Liver (tissue), 3 donors: ENCODE data around the gene KCNC4.

Experiments
- EGR1 ChIP-seq, 2 donors: IDR thresholded peaks; 2 replicates each; pipeline ENCODE4 v1.6.1; 2016 to 2018; ENCODE audit warnings: antibody characterized with exemption in 2 of 2, low read depth in 2 of 2
- GABPA ChIP-seq, 2 donors: IDR thresholded peaks in 1 of 2; conservative IDR thresholded peaks in 1 of 2; 2 replicates each; pipeline ENCODE4 v1.6.1; 2016; ENCODE audit warnings: antibody characterized with exemption in 2 of 2, mild to moderate bottlenecking in 1 of 2, moderate library complexity in 1 of 2
- JUND ChIP-seq, 2 donors: IDR thresholded peaks; 2 replicates each; pipeline ENCODE4 v1.6.1; 2016; ENCODE audit warnings: antibody characterized with exemption in 2 of 2
- MAX ChIP-seq: IDR thresholded peaks from 2 replicates; pipeline ENCODE4 v1.6.1; 2016; ENCODE audit warnings: antibody characterized with exemption
- NR2F2 ChIP-seq: IDR thresholded peaks from 2 replicates; pipeline ENCODE4 v1.6.1; 2016; ENCODE audit warnings: antibody characterized with exemption
- RAD21 ChIP-seq, 2 donors: IDR thresholded peaks; 2 replicates each; pipeline ENCODE4 v1.6.1; 2016; ENCODE audit warnings: antibody characterized with exemption in 2 of 2, mild to moderate bottlenecking in 2 of 2
- REST ChIP-seq: IDR thresholded peaks from 2 replicates; pipeline ENCODE4 v1.6.1; 2016; ENCODE audit warnings: antibody characterized with exemption, mild to moderate bottlenecking
- SP1 ChIP-seq: IDR thresholded peaks from 2 replicates; pipeline ENCODE4 v1.6.1; 2018; ENCODE audit warnings: antibody characterized with exemption, mild to moderate bottlenecking
- TAF1 ChIP-seq: conservative IDR thresholded peaks from 2 replicates; pipeline ENCODE4 v1.6.1; 2016; ENCODE audit warnings: antibody characterized with exemption, mild to moderate bottlenecking
- ZBTB33 ChIP-seq: IDR thresholded peaks from 2 replicates; pipeline ENCODE4 v1.6.1; 2016; ENCODE audit warnings: antibody characterized with exemption
- TF ChIP-seq, protein P1 (sequence below): fragments of 150-350 bp; IDR thresholded peaks from 2 replicates; pipeline ENCODE4 v1.5.1; 2017; ENCODE audit warnings: improper control_type of control experiment, low read depth, low read length; ENCODE audit not compliant: missing input control
- TF ChIP-seq, protein P2 (sequence below): IDR thresholded peaks from 2 replicates; pipeline ENCODE4 v1.6.1; 2016; ENCODE audit warnings: antibody characterized with exemption
- donor health status: healthy.
- donor health status: healthy.

DNA sequence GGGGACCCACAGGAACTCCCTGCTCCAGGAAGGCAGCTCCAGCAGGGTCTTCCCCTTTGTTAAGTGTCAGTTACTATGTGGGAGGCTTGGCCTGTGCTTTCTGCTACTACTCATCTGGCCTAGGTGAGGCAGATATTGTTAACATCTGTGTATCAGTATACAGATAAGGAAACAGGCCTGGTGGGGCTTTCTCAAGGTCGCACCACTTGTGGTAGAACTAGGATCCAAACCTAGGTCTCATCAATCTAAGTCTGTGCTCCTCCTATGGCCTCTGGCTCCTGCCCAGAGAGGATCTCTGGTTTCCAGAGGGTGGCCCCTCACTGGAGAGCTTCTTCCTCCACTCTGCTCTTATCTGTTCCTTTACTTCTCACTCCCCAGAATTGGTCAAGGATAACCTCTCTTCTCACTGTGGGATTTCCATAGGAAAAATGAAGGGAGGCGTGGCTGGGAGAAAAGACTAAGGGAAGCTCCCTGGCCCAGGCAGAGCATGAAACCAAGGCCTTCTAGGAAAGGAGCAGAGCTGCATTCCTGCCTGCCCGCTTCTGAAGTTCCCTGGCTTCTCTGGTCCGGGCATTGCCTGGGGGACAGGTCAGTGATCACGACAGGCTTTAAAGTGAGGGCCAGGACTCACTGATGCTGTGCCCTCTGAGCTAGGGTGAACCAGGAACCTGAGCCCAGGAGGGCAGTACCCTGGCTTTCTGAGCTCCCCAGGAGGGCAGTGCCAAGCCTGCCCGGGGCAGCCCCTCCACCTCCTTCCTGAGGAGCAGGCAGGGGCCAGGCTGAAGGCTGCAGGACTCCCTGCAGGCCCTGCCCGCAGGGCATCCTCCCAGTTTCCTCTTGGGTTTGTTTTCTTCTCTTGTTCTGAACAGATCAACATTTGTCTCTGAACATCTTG lies 5.8 kb downstream of the KCNC4 start:
- no peak for TF ChIP-seq JUND (IDR thresholded peaks at IDR 0.05)
- TF ChIP-seq MAX: no peak
- TF ChIP-seq, protein P1, sequence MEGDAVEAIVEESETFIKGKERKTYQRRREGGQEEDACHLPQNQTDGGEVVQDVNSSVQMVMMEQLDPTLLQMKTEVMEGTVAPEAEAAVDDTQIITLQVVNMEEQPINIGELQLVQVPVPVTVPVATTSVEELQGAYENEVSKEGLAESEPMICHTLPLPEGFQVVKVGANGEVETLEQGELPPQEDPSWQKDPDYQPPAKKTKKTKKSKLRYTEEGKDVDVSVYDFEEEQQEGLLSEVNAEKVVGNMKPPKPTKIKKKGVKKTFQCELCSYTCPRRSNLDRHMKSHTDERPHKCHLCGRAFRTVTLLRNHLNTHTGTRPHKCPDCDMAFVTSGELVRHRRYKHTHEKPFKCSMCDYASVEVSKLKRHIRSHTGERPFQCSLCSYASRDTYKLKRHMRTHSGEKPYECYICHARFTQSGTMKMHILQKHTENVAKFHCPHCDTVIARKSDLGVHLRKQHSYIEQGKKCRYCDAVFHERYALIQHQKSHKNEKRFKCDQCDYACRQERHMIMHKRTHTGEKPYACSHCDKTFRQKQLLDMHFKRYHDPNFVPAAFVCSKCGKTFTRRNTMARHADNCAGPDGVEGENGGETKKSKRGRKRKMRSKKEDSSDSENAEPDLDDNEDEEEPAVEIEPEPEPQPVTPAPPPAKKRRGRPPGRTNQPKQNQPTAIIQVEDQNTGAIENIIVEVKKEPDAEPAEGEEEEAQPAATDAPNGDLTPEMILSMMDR: no peak
- TF ChIP-seq TAF1: no peak
- TF ChIP-seq, protein P2, sequence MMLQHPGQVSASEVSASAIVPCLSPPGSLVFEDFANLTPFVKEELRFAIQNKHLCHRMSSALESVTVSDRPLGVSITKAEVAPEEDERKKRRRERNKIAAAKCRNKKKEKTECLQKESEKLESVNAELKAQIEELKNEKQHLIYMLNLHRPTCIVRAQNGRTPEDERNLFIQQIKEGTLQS: no peak
- TF ChIP-seq RAD21 (IDR thresholded peaks at IDR 0.05): no peak
- no peak for TF ChIP-seq REST
- no peak for TF ChIP-seq GABPA (IDR thresholded peaks at IDR 0.05 in 1 of 2, conservative IDR thresholded peaks at IDR 0.05 in 1 of 2)
- no peak for TF ChIP-seq SP1
- TF ChIP-seq EGR1 (IDR thresholded peaks at IDR 0.05; ENCODE audit: low read depth in 2 of 2): no peak
- TF ChIP-seq ZBTB33: no peak
- no peak for TF ChIP-seq NR2F2
